ENCODE data around the gene SLC39A2. TPM values are rescaled to one million over a fixed set of nuclear protein-coding genes. Genes with fewer than 3 reads are reported as not detected.

The SLC39A2 gene
- total and polyA plus RNA-seq, 11 donors, result not detected

GRCh38 chr14:20989471-20989786 lies 9.7 kb upstream of the SLC39A2 start:
- DNase-seq (no peak), ATAC-seq (no peak)
- H3K9me3 ChIP-seq, result no peaks in the 10 kb centered on the region
- peak overlapping the region in 11 of 12 donors; percentile 71 to 97 (median 85) for H3K4me3 ChIP-seq
- peaks cover 3 to 47% (median 22%) of the 10 kb centered on the region in 12 donors for H3K4me1 ChIP-seq
- H3K27ac ChIP-seq, result peak overlapping the region; percentile 73 to 91 (median 81)
- 0 to 2% (median 1%) methylated on average over 11 of the region's 11 CpGs for WGBS, 4 donors
- intact Hi-C loops (cut with DNase I), result no loop called here
- H3K36me3 ChIP-seq, result peaks cover 0 to 35% (median 26%) of the 10 kb centered on the region in 9 donors
- no peaks in the 10 kb centered on the region for H3K27me3 ChIP-seq
- TF ChIP-seq, protein P1, sequence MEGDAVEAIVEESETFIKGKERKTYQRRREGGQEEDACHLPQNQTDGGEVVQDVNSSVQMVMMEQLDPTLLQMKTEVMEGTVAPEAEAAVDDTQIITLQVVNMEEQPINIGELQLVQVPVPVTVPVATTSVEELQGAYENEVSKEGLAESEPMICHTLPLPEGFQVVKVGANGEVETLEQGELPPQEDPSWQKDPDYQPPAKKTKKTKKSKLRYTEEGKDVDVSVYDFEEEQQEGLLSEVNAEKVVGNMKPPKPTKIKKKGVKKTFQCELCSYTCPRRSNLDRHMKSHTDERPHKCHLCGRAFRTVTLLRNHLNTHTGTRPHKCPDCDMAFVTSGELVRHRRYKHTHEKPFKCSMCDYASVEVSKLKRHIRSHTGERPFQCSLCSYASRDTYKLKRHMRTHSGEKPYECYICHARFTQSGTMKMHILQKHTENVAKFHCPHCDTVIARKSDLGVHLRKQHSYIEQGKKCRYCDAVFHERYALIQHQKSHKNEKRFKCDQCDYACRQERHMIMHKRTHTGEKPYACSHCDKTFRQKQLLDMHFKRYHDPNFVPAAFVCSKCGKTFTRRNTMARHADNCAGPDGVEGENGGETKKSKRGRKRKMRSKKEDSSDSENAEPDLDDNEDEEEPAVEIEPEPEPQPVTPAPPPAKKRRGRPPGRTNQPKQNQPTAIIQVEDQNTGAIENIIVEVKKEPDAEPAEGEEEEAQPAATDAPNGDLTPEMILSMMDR (IDR thresholded peaks at IDR 0.05), result no peak
- no peak for TF ChIP-seq POLR2A (IDR thresholded peaks at IDR 0.05)

DNA sequence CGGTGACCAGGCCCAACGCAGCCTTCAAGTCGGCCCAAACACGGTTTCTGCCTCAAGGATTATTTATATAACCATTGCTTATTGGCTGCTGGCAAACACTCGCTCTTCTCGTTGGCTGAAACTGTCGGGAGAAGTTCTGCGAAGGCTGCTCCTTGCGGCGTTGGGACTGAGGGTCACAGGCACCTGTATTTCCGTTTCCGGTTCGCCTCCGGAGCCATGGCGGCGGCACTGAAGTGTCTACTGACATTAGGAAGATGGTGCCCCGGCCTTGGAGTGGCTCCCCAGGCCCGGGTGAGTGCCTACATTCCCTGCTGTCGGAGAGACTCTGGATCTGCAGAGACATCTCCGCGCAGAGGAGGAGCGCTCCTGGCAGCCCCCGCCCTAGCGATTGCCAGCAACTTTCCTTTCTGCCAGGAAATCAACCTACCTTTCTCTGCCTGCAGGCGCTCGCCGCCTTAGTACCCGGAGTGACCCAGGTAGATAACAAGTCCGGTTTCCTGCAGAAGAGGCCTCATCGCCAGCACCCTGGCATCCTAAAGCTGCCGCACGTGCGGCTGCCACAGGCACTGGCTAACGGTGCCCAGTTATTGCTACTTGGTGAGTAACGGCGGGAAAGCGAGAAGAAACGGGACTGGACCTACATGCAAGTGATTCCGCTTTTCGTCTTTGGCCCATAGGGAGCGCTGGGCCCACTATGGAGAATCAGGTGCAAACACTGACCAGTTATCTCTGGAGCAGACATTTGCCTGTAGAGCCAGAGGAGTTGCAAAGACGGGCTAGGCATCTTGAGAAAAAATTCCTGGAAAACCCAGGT lies 9.1 kb upstream of the SLC39A2 start, which contains the start of gene METTL17:
METTL17 (plus strand) TSS at position 194 of the 814 bp plus-strand sequence; CDS start at position 217, 23 bp downstream.
- DNase-seq (peak; percentile 90 to 95 (median 92)), ATAC-seq (peak; percentile 95 to 97 (median 96))
- Histone ChIP-seq H3K27ac (peak within 1 kb of the TSS; percentile 73 to 91 (median 81)), H3K36me3 (peaks cover 0 to 40% (median 32%) of the 10 kb centered on the region in 9 donors), H3K9me3 (no peaks in the 10 kb centered on the region), H3K4me1 (peaks cover 3 to 47% (median 22%) of the 10 kb centered on the region in 12 donors), H3K4me3 (peak within 1 kb of the TSS; percentile 71 to 97 (median 84)), H3K27me3 (no peaks in the 10 kb centered on the region)
- WGBS, 4 donors, result 0 to 1% (median 0%) methylated on average over 40 to 42 of the region's 42 CpGs
- TF ChIP-seq POLR2A (IDR thresholded peaks at IDR 0.05), result peak in 1 of 2 donors; percentile 66
- TF ChIP-seq, protein P1 (IDR thresholded peaks at IDR 0.05), result peak in 3 of 12 donors; percentile 19 to 37 (median 28)
- intact Hi-C loops (cut with DNase I), result no loop called here

- Histone ChIP-seq H3K27ac (no peak overlapping the region), H3K36me3 (peaks cover 0 to 65% (median 58%) of the 10 kb centered on the region in 9 donors), H3K4me1 (peaks cover 0 to 9% (median 3%) of the 10 kb centered on the region in 12 donors), H3K9me3 (no peaks in the 10 kb centered on the region), H3K4me3 (no peak overlapping the region), H3K27me3 (no peaks in the 10 kb centered on the region)
- intact Hi-C loops (cut with DNase I), result no loop called here
- TF ChIP-seq POLR2A (IDR thresholded peaks at IDR 0.05), result no peak
- TF ChIP-seq, protein P1 (IDR thresholded peaks at IDR 0.05), result no peak
- WGBS, 4 donors, result 84 to 86% (median 84%) methylated on average over 12 to 14 of the region's 14 CpGs
- ATAC-seq, result no peak
- no peak for DNase-seq
These were observed 2.6 kb upstream of the SLC39A2 start for GRCh38 chr14:20996521-20996920.

DNA sequence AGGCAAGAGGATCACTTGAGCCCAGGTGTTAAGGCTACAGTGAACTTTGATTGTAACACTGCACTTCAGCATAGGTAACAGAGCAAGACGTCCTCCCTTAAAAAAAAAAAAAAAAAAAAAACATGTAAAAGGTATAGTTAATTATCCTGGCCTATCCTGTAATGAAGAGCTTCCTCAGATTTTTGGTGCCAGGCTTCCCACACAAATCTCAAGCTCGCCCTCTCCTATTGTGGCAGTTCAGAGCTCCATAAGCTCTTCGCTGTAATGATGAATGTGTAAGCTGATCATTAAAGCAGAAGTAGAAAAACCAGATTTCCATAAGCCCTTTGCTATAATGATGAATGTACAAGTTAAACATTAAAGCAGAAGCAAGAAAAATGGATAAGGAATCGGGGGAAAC lies 2.0 kb upstream of the SLC39A2 start:
- Histone ChIP-seq H3K9me3 (no peaks in the 10 kb centered on the region), H3K36me3 (peaks cover 0 to 59% (median 52%) of the 10 kb centered on the region in 9 donors), H3K27me3 (no peaks in the 10 kb centered on the region), H3K27ac (no peak overlapping the region), H3K4me1 (peaks cover 0 to 4% (median 0%) of the 10 kb centered on the region in 12 donors), H3K4me3 (no peak overlapping the region)
- ATAC-seq (no peak), DNase-seq (no peak)
- intact Hi-C loops (cut with DNase I), result no loop called here
- TF ChIP-seq, protein P1 (IDR thresholded peaks at IDR 0.05), result no peak
- no peak for TF ChIP-seq POLR2A (IDR thresholded peaks at IDR 0.05)
- WGBS, 4 donors, result 61 to 80% (median 74%) methylated on average over 4 of the region's 4 CpGs
